H9 (cell line): ENCODE measurements around the gene DCC. TPM values are rescaled to one million over a fixed set of nuclear protein-coding genes. Genes with fewer than 3 reads are reported as not detected.

ENCODE experiments used
- DNase-seq: peaks from one replicate; pipeline ENCODE4 v3.0.0-alpha.2; 2017
- H2AFZ ChIP-seq: one replicate; pipeline ENCODE4 v1.6.1; 2013; ENCODE audit warnings: mild to moderate bottlenecking, low read length, control low read depth, moderate library complexity
- H2AK5ac ChIP-seq: 2 replicates; pipeline ENCODE4 v1.6.1; 2013; ENCODE audit warnings: low read length, control low read depth, mixed read lengths; ENCODE audit not compliant: insufficient read length
- H2BK120ac ChIP-seq: one replicate; pipeline ENCODE4 v1.6.1; 2013; ENCODE audit warnings: low read depth, mild to moderate bottlenecking, low read length, control low read depth, inconsistent platforms; ENCODE audit not compliant: poor library complexity, severe bottlenecking
- H2BK12ac ChIP-seq: 2 replicates; pipeline ENCODE4 v1.6.1; 2013; ENCODE audit warnings: low read length, control low read depth, mixed read lengths, low read depth; ENCODE audit not compliant: insufficient read length
- H2BK15ac ChIP-seq: 2 replicates; pipeline ENCODE4 v1.6.1; 2013; ENCODE audit warnings: low read depth, low read length, control low read depth
- H2BK20ac ChIP-seq: one replicate; pipeline ENCODE4 v1.6.1; 2013; ENCODE audit warnings: low read depth, mild to moderate bottlenecking, low read length, control low read depth, inconsistent platforms; ENCODE audit not compliant: poor library complexity, severe bottlenecking
- H2BK5ac ChIP-seq: 2 replicates; pipeline ENCODE4 v1.6.1; 2013; ENCODE audit warnings: low read length, control low read depth, mixed read lengths; ENCODE audit not compliant: insufficient read length
- H3K14ac ChIP-seq: 2 replicates; pipeline ENCODE4 v1.6.1; 2013; ENCODE audit warnings: low read length, control low read depth; ENCODE audit not compliant: insufficient read depth
- H3K18ac ChIP-seq: 2 replicates; pipeline ENCODE4 v1.6.1; 2013; ENCODE audit warnings: low read depth, mild to moderate bottlenecking, mixed read lengths, low read length, control low read depth; ENCODE audit not compliant: insufficient read length
- H3K23ac ChIP-seq: 2 replicates; pipeline ENCODE4 v1.6.1; 2013; ENCODE audit warnings: low read length, control low read depth, mixed read lengths, low read depth; ENCODE audit not compliant: insufficient read length
- H3K23me2 ChIP-seq: 2 replicates; pipeline ENCODE4 v1.6.1; 2013; ENCODE audit warnings: low read depth, mild to moderate bottlenecking, mixed read lengths, low read length, control low read depth; ENCODE audit not compliant: insufficient read length, poor library complexity, severe bottlenecking
- H3K27ac ChIP-seq: 2 replicates; pipeline ENCODE4 v1.5.1; 2013; ENCODE audit warnings: low read length, control low read depth, mixed read lengths, low read depth; ENCODE audit not compliant: insufficient read length
- H3K27me3 ChIP-seq: 2 replicates; pipeline ENCODE4 v1.6.1; 2013; ENCODE audit warnings: low read length, control low read depth, inconsistent platforms; ENCODE audit not compliant: insufficient read depth
- H3K4ac ChIP-seq: 2 replicates; pipeline ENCODE4 v1.6.1; 2013; ENCODE audit warnings: low read depth, mild to moderate bottlenecking, control low read depth, inconsistent platforms, low read length, moderate library complexity
- H3K4me1 ChIP-seq: 2 replicates; pipeline ENCODE4 v1.6.1; 2013; ENCODE audit warnings: low read length, control low read depth, inconsistent platforms; ENCODE audit not compliant: insufficient read depth
- H3K4me2 ChIP-seq: 2 replicates; pipeline ENCODE4 v1.6.1; 2013; ENCODE audit warnings: low read length, control low read depth, mixed read lengths; ENCODE audit not compliant: insufficient read length, insufficient read depth
- H3K56ac ChIP-seq: 2 replicates; pipeline ENCODE4 v1.6.1; 2013; ENCODE audit warnings: low read depth, mild to moderate bottlenecking, mixed read lengths, low read length, control low read depth; ENCODE audit not compliant: insufficient read length
- H3K79me1 ChIP-seq: 2 replicates; pipeline ENCODE4 v1.6.1; 2013; ENCODE audit warnings: low read depth, mild to moderate bottlenecking, moderate library complexity, low read length, control low read depth, inconsistent platforms; ENCODE audit not compliant: insufficient read depth, poor library complexity, severe bottlenecking
- H3K79me2 ChIP-seq: 2 replicates; pipeline ENCODE4 v1.6.1; 2013; ENCODE audit warnings: low read length, control low read depth, inconsistent platforms; ENCODE audit not compliant: insufficient read depth
- H3K9ac ChIP-seq: 2 replicates; pipeline ENCODE4 v1.6.1; 2013; ENCODE audit warnings: low read length, control low read depth, mixed read lengths; ENCODE audit not compliant: insufficient read length; ENCODE audit errors: extremely low read depth
- H3K9me3 ChIP-seq: one replicate; pipeline ENCODE4 v1.6.1; 2013; ENCODE audit warnings: low read depth, low read length, inconsistent platforms; ENCODE audit not compliant: control insufficient read depth
- H3T11ph ChIP-seq: one replicate; pipeline ENCODE4 v1.6.1; 2013; ENCODE audit warnings: mild to moderate bottlenecking, low read length, control low read depth, inconsistent platforms
- H4K20me1 ChIP-seq: one replicate; pipeline ENCODE4 v1.6.1; 2013; ENCODE audit not compliant: control insufficient read depth, insufficient read length, insufficient read depth
- H4K5ac ChIP-seq: 2 replicates; pipeline ENCODE4 v1.6.1; 2013; ENCODE audit warnings: low read depth, mild to moderate bottlenecking, mixed read lengths, low read length, control low read depth; ENCODE audit not compliant: insufficient read length
- H4K8ac ChIP-seq: replicated peaks from 2 replicates; pipeline ENCODE4 v1.6.1; 2013; ENCODE audit warnings: low read length, control low read depth, mixed read lengths, low read depth; ENCODE audit not compliant: insufficient read length
- H4K91ac ChIP-seq: 2 replicates; pipeline ENCODE4 v1.6.1; 2013; ENCODE audit warnings: low read depth, mild to moderate bottlenecking, moderate library complexity, mixed read lengths, low read length, control low read depth; ENCODE audit not compliant: insufficient read length
- H3K27ac Mint-ChIP-seq, 3 experiments: 2 replicates in 2 of 3; 3 replicates in 1 of 3; pipeline ENCODE4 v1.8.0; 2020 to 2021; ENCODE audit warnings: mixed read lengths in 3 of 3, mild to moderate bottlenecking in 1 of 3, moderate library complexity in 1 of 3
- H3K27me3 Mint-ChIP-seq: 2 replicates; pipeline ENCODE4 v1.8.0; 2021; ENCODE audit warnings: low read depth, mild to moderate bottlenecking, moderate library complexity, mixed read lengths
- H3K36me3 Mint-ChIP-seq, 3 experiments: 2 replicates in 2 of 3; 3 replicates in 1 of 3; pipeline ENCODE4 v1.8.0; 2020 to 2021; ENCODE audit warnings: low read depth in 3 of 3, mixed read lengths in 3 of 3; ENCODE audit not compliant: insufficient read depth in 1 of 3
- H3K4me1 Mint-ChIP-seq, 2 experiments: 2 replicates each; pipeline ENCODE4 v1.8.0; 2020; ENCODE audit warnings: mixed read lengths in 2 of 2
- H3K4me3 Mint-ChIP-seq, 2 experiments: 2 replicates in 1 of 2; 3 replicates in 1 of 2; pipeline ENCODE4 v1.8.0; 2020 to 2021; ENCODE audit warnings: mild to moderate bottlenecking in 2 of 2, mixed read lengths in 2 of 2, moderate library complexity in 1 of 2
- H3K9me3 Mint-ChIP-seq, 2 experiments: 2 replicates in 1 of 2; 3 replicates in 1 of 2; pipeline ENCODE4 v1.8.0; 2020; ENCODE audit warnings: mild to moderate bottlenecking in 2 of 2, mixed read lengths in 2 of 2, moderate library complexity in 1 of 2
- CTCF ChIP-seq: fragments of 200-600 bp; sonication (generic); conservative IDR thresholded peaks from 3 replicates; pipeline ENCODE4 v1.8.0; 2021; ENCODE audit warnings: antibody characterized with exemption, mild to moderate bottlenecking
- WGBS: extraction: QIAGEN DNeasy Blood & Tissue Kit; methylation state at CpG from one replicate; pipeline ENCODE4 v1.1.7; 2013; ENCODE audit warnings: missing lambda C conversion rate, low lambda C conversion rate, mixed read lengths; ENCODE audit not compliant: insufficient read length; ENCODE audit errors: extremely low coverage; 5-methylcytosine and 5-hydroxymethylcytosine counted together
- total RNA-seq: library from RNA; stranded (reverse); gene quantifications from 2 replicates; pipeline ENCODE4 v1.2.1, GENCODE V29; 2021

Gene DCC
- total RNA-seq, 1 experiment from 2014 or later = 0.35 TPM

- no peak overlapping the region for H4K91ac ChIP-seq
- no peak overlapping the region for H2BK5ac ChIP-seq
- TF ChIP-seq CTCF = no peak
- Mint-ChIP-seq H3K36me3 (no peaks in the 10 kb centered on the region; a peak in 1 of 7 replicates), H3K4me3 (no peak overlapping the region), H3K27me3 (no peaks in the 10 kb centered on the region), H3K9me3 (peaks cover 0 to 2% of the 10 kb centered on the region in 2 experiments; a peak in 1 of 5 replicates), H3K4me1 (no peaks in the 10 kb centered on the region), H3K27ac (no peak overlapping the region)
- no peak overlapping the region for H4K5ac ChIP-seq
- no peak overlapping the region for H3K4ac ChIP-seq
- no peak overlapping the region for H3K14ac ChIP-seq
- no peak overlapping the region for H2BK15ac ChIP-seq
- no peaks in the 10 kb centered on the region for H3K4me1 ChIP-seq
- H2AFZ ChIP-seq = no peak overlapping the region
- H3K79me1 ChIP-seq = no peaks in the 10 kb centered on the region
- no peaks in the 10 kb centered on the region for H3K79me2 ChIP-seq
- H3K18ac ChIP-seq = no peak overlapping the region
- no peaks in the 10 kb centered on the region for H3K9me3 ChIP-seq
- H3K27ac ChIP-seq = no peak overlapping the region
- H3T11ph ChIP-seq = no peak overlapping the region
- no peak overlapping the region for H2AK5ac ChIP-seq
- H4K20me1 ChIP-seq = no peaks in the 10 kb centered on the region
- H3K23ac ChIP-seq = no peak overlapping the region
- H3K27me3 ChIP-seq = no peaks in the 10 kb centered on the region
- no peak overlapping the region for H2BK120ac ChIP-seq
- no peak overlapping the region for H2BK12ac ChIP-seq
- H3K56ac ChIP-seq = no peak overlapping the region
- H3K9ac ChIP-seq = no peak overlapping the region
- H2BK20ac ChIP-seq = no peak overlapping the region
- H3K23me2 ChIP-seq = no peaks in the 10 kb centered on the region
- H4K8ac ChIP-seq = no peak overlapping the region
- no peak for DNase-seq
- no CpG with 5 or more reads among the region's 3 CpGs for WGBS
- H3K4me2 ChIP-seq = no peak overlapping the region
Measured at GRCh38 chr18:53441761-53442414, 1101.9 kb downstream of the DCC start.
